Measurements from ENCODE around the gene ARHGDIG.

DNA sequence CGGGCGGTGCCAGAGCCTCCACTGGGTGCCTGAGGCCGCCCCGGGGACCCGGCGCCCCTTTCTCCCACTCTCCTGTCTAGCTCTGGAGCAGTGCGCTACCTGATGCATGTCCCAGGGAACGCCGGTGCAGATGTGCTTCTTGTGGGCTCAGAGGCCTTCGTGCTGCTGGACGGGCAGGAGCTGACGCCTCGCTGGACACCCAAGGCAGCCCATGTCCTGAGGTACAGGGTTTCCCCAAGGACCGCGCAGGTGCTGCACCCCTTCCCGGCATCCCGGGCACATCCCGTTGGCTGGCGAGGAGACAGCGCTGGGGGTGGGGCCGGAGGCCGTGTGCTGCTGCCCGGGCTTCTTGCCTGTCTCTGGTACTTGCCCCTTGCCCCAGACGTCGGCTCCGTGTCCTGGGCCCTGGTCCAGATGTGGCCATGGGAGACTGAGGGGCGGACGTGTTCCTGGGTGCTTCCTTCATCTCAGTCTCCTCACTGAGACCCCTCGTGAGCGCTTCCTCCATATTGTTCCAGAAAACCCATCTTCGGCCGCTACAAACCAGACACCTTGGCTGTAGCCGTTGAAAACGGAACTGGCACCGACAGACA, 17.1 kb upstream of the ARHGDIG start:
- TF ChIP-seq, protein P1, sequence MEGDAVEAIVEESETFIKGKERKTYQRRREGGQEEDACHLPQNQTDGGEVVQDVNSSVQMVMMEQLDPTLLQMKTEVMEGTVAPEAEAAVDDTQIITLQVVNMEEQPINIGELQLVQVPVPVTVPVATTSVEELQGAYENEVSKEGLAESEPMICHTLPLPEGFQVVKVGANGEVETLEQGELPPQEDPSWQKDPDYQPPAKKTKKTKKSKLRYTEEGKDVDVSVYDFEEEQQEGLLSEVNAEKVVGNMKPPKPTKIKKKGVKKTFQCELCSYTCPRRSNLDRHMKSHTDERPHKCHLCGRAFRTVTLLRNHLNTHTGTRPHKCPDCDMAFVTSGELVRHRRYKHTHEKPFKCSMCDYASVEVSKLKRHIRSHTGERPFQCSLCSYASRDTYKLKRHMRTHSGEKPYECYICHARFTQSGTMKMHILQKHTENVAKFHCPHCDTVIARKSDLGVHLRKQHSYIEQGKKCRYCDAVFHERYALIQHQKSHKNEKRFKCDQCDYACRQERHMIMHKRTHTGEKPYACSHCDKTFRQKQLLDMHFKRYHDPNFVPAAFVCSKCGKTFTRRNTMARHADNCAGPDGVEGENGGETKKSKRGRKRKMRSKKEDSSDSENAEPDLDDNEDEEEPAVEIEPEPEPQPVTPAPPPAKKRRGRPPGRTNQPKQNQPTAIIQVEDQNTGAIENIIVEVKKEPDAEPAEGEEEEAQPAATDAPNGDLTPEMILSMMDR (IDR thresholded peaks at IDR 0.05; ENCODE audit: extremely low read depth in 1 of 2, insufficient read depth in 1 of 2, low read depth in 1 of 2, low read length in 2 of 2) = no peak
- no peak for TF ChIP-seq POLR2A (IDR thresholded peaks at IDR 0.05; ENCODE audit: low read depth, low read length)
- TF ChIP-seq POLR2AphosphoS5 (IDR thresholded peaks at IDR 0.05; ENCODE audit: insufficient read depth, low read depth, low read length) = no peak

Measured in endothelial cell of umbilical vein (primary cell).